ENCODE data around the gene DDX60. TPM values are rescaled to one million over a fixed set of nuclear protein-coding genes. Genes with fewer than 3 reads are reported as not detected.

Gene DDX60, protein sequence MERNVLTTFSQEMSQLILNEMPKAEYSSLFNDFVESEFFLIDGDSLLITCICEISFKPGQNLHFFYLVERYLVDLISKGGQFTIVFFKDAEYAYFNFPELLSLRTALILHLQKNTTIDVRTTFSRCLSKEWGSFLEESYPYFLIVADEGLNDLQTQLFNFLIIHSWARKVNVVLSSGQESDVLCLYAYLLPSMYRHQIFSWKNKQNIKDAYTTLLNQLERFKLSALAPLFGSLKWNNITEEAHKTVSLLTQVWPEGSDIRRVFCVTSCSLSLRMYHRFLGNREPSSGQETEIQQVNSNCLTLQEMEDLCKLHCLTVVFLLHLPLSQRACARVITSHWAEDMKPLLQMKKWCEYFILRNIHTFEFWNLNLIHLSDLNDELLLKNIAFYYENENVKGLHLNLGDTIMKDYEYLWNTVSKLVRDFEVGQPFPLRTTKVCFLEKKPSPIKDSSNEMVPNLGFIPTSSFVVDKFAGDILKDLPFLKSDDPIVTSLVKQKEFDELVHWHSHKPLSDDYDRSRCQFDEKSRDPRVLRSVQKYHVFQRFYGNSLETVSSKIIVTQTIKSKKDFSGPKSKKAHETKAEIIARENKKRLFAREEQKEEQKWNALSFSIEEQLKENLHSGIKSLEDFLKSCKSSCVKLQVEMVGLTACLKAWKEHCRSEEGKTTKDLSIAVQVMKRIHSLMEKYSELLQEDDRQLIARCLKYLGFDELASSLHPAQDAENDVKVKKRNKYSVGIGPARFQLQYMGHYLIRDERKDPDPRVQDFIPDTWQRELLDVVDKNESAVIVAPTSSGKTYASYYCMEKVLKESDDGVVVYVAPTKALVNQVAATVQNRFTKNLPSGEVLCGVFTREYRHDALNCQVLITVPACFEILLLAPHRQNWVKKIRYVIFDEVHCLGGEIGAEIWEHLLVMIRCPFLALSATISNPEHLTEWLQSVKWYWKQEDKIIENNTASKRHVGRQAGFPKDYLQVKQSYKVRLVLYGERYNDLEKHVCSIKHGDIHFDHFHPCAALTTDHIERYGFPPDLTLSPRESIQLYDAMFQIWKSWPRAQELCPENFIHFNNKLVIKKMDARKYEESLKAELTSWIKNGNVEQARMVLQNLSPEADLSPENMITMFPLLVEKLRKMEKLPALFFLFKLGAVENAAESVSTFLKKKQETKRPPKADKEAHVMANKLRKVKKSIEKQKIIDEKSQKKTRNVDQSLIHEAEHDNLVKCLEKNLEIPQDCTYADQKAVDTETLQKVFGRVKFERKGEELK (N-terminal part only)
- 1.2 to 4.2 TPM (median 2.0 TPM) in 5 replicates for total RNA-seq (2022; extraction: Qiagen RNA extraction; ENCODE audit: low read depth)

DNA sequence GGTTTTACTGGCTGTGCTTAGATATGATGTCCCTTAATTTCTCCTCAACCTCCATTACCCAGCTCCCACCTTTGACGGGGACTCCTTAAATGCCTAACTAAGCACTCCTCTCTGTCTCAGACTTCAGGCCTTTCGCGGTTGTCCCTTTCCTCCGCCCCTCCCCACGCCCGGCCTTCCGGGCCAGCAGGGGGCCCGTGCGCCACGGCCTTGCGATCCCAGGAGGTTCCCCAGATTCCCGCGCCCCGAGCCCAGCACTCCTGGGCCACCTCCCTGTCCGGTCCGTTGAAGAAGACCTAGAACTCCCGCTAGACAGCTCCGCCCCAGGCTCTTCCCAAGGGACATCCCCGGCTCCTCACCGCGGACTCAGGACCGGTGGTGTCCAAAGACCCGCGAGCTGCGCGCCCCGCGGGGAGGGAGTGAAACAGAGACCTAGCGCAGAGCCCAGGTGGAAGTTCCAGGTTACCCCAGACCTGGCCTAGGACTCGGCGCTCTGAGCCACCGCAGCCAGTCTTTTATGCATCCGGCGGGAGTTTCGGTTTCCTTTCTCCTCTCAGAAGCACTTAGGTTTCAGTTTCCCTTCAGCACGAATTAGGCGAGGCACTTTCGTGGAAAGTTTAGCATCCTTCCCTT, at the start of gene DDX60:
Gene DDX60 (minus strand): TSS at position 487 of the 630 bp plus-strand sequence. CDS start 7,493 bp downstream, outside the sequence.

Other genes starting within 250 kb of the DDX60 start
- gene ANXA10, start 226.2 kb downstream of the DDX60 start, total RNA-seq (2022; extraction: Qiagen RNA extraction; ENCODE audit: low read depth), result 2.3 to 4.1 TPM (median 3.4 TPM) in 5 replicates
- gene DDX60L, start 161.7 kb upstream of the DDX60 start, total RNA-seq (2022; extraction: Qiagen RNA extraction; ENCODE audit: low read depth), result 6.6 to 16.6 TPM (median 13.5 TPM) in 5 replicates
- gene PALLD, start 178.3 kb upstream of the DDX60 start, total RNA-seq (2022; extraction: Qiagen RNA extraction; ENCODE audit: low read depth), result 47.1 to 90.8 TPM (median 74.9 TPM) in 5 replicates